Measurements from ENCODE around the gene GLI3.

GRCh38 chr7:42082144-42082543, 154.9 kb downstream of the GLI3 start:
- TF ChIP-seq CTCF (IDR thresholded peaks at IDR 0.05; ENCODE audit: borderline replicate concordance, extremely low read depth, low read length, poor library complexity, severe bottlenecking), result no peak
- TF ChIP-seq EZH2 (IDR thresholded peaks at IDR 0.05; ENCODE audit: borderline replicate concordance, low read depth, low read length, severe bottlenecking), result no peak

Data from DND-41 (cell line).